Activated naive CD4-positive, alpha-beta T cell treated with anti-CD3 and anti-CD28 coated beads, Interleukin-2, amount 50 U/mL, for 24 hours (primary cell): ENCODE measurements around the gene CPLX3.

Source experiments
- H3K27ac Mint-ChIP-seq: one replicate; pipeline ENCODE4 v1.8.0; 2021; ENCODE audit warnings: mild to moderate bottlenecking, mixed read lengths
- H3K27me3 Mint-ChIP-seq: one replicate; pipeline ENCODE4 v1.8.0; 2021; ENCODE audit warnings: mixed read lengths
- H3K36me3 Mint-ChIP-seq: one replicate; pipeline ENCODE4 v1.8.0; 2021; ENCODE audit warnings: mixed read lengths
- H3K4me1 Mint-ChIP-seq: one replicate; pipeline ENCODE4 v1.8.0; 2021; ENCODE audit warnings: mixed read lengths
- H3K4me3 Mint-ChIP-seq: one replicate; pipeline ENCODE4 v1.8.0; 2021; ENCODE audit warnings: mild to moderate bottlenecking, mixed read lengths
- H3K9me3 Mint-ChIP-seq: one replicate; pipeline ENCODE4 v1.8.0; 2021; ENCODE audit warnings: mixed read lengths

The CPLX3 gene

DNA sequence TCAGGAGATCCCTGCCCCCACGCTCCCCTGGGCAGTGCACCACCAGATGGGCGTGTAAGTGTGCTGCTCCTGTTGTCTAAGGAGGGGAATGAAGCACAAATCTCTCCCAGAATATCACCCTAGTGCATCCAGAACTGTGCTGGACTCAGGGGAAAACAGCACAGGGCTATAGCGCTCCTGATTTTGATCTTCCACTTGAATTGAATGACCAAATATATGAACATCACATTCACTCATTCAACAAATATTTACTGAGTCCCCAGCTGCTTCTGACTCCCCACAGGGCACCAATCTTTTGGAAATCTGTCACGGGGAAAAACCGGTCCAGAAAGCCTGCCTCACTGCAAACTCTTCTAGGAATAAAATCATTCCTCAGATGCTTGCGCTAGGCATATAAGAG, 2.4 kb downstream of the CPLX3 start:
- Mint-ChIP-seq H3K4me1 (peaks cover 4% of the 10 kb centered on the region), H3K36me3 (no peaks in the 10 kb centered on the region), H3K27ac (no peak overlapping the region), H3K9me3 (no peaks in the 10 kb centered on the region), H3K27me3 (peaks cover 10% of the 10 kb centered on the region), H3K4me3 (no peak overlapping the region)

DNA sequence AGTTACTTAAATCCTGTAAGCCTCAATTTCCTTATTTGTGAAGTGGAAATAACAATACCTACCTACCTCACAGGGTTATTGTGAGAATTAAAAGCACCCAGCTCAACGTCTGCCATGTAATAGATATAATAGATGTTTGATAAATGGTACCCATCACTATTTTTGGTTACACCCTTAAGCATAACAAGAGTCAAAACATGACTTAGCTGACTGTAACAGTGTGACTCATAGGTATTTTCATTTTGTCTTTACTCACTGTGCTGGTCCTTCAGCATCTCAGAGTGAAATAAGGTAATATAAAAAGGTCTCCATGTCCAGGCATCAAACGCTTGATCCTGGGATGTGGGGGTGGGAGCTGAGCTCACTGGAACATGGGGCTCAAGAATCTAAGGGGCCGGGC, 3.1 kb downstream of the CPLX3 start:
- Mint-ChIP-seq H3K9me3 (no peaks in the 10 kb centered on the region), H3K36me3 (no peaks in the 10 kb centered on the region), H3K4me3 (no peak overlapping the region), H3K27me3 (peaks cover 10% of the 10 kb centered on the region), H3K27ac (no peak overlapping the region), H3K4me1 (peaks cover 4% of the 10 kb centered on the region)

DNA sequence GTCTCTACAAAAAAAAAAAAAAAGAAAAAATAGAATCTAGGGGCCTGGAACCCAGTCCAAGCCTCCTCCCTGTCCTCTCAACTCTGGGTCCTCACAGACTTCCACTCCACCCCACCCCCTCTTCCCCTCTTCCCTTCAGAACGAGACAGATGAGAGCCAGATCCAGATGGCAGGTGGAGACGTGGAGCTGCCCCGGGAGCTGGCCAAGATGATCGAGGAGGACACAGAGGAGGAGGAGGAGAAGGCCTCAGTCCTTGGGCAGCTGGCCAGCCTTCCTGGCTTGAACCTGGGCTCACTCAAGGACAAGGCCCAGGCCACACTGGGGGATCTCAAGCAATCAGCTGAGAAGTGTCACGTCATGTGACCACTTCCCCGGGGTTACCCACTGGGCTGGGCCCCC, 3.6 kb downstream of the CPLX3 start:
- Mint-ChIP-seq H3K36me3 (no peaks in the 10 kb centered on the region), H3K27ac (no peak overlapping the region), H3K27me3 (peaks cover 10% of the 10 kb centered on the region), H3K9me3 (no peaks in the 10 kb centered on the region), H3K4me1 (peaks cover 6% of the 10 kb centered on the region), H3K4me3 (no peak overlapping the region)

DNA sequence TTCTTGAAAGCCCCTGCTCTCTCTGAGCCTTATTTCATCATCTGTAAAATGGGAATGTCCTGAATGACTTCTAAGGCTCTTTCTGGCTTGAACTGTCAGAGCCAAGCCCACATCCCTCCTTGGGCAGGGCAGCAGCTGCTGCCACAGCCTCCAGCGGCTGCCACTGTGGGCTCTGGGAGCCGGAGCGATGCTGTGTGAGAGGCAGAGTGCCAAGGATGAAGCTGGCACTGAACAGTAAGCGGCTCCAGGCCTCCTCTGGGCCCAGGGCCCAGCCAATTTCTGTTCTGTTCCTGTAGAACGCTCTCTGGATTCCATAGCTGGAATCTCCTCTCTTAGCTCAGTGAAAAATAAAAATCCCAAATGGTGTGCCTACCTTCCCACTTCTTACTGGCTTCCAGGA, 4.4 kb downstream of the CPLX3 start:
- no peak overlapping the region for H3K4me3 Mint-ChIP-seq
- no peaks in the 10 kb centered on the region for H3K36me3 Mint-ChIP-seq
- no peaks in the 10 kb centered on the region for H3K9me3 Mint-ChIP-seq
- H3K27me3 Mint-ChIP-seq = peaks cover 10% of the 10 kb centered on the region
- H3K27ac Mint-ChIP-seq = no peak overlapping the region
- H3K4me1 Mint-ChIP-seq = peaks cover 12% of the 10 kb centered on the region

DNA sequence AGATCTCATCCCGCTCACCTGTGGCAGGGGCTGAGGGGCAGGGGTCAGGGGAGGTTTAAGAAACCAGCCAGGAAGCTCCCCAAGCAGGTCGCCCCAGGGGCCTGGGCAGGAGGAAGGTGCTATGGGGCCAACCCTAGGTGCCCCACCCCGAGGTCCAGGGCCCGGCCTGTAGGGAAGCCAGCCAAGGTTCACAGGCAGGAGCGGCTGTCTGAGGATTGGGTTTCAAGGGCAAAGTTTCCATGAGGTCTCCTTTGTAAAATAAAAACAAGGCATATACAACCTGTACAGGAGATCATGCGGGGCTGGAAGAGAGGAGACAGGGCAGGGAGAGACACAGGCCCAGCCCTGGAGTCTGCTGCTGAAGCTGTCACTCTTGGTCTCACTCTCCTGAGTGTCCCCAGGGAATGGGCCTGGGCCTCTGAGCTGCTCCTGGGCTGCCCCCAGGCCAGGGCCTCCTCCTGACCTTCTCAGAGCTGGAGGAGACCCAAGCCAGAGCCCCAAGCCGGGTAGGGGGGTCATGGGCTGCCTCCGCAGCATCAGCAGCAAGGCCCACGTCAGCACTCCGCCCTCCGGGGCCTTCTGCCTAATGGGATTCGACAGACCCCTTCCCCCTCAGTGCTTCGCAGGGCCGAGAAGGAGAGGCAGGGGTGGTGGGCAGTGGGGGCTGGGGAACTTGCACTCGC, 5.5 kb downstream of the CPLX3 start:
- no peak overlapping the region for H3K4me3 Mint-ChIP-seq
- H3K27ac Mint-ChIP-seq = no peak overlapping the region
- no peaks in the 10 kb centered on the region for H3K9me3 Mint-ChIP-seq
- H3K4me1 Mint-ChIP-seq = peaks cover 10% of the 10 kb centered on the region
- H3K36me3 Mint-ChIP-seq = no peaks in the 10 kb centered on the region
- peaks cover 8% of the 10 kb centered on the region for H3K27me3 Mint-ChIP-seq

DNA sequence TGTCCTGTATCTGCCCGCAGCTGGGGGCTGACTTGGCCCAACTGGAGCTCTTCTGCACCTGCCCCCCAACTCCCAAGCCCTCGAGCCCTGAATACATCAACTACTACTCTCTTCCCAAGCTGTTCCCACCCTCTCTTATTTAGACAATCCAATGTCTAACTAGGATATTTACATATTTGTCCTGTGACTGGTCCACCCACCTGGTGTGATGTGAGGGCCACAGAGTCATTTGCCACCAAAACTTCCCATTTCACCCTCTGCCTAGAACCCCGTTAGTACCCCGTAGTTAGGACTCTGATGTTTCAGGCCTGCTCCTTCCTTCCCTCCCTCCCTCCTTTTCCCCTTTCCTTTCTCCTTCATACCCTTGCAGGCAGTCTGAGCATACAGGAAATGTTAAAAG, 6.4 kb downstream of the CPLX3 start:
- H3K36me3 Mint-ChIP-seq = no peaks in the 10 kb centered on the region
- peaks cover 7% of the 10 kb centered on the region for H3K4me1 Mint-ChIP-seq
- no peak overlapping the region for H3K4me3 Mint-ChIP-seq
- peaks cover 5% of the 10 kb centered on the region for H3K27me3 Mint-ChIP-seq
- no peak overlapping the region for H3K27ac Mint-ChIP-seq
- H3K9me3 Mint-ChIP-seq = no peaks in the 10 kb centered on the region

DNA sequence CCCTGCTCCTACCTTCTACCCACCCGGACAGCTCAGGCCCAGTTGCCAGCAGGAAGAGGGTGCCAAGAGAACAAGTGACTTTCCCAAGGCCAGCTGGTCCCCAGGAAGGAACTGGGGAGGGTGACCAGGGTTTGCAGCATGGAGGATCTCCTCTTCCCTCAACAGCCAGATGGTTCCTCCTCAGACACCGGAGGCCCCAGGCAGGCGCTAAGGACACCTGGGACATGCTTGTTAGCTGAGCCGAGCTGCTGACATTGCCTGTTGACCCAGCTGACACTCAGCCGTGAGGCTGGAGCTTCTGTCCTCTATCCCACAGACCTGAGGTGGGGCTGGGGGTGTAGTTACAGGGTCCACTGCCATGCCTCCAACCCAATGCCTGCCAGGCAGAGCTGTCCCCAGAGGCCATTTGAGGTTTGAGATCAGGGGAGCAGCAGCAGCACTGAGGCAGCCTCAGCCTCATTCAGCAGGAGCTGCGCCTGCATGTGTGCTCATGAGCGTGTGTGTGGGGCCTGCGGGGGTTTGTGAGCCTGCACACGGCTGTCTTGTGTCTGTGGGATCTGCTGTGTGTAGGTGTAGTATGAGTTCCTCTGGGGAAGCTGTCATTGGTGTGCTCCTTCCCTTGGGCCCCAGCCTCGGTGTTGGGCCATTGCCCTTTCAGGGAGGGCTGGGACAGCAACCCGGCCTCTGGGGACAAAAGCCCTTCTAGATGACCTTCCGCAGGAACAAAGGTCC, 7.1 kb downstream of the CPLX3 start:
- Mint-ChIP-seq H3K36me3 (no peaks in the 10 kb centered on the region), H3K27me3 (peaks cover 3% of the 10 kb centered on the region), H3K27ac (no peak overlapping the region), H3K4me3 (no peak overlapping the region), H3K4me1 (peaks cover 7% of the 10 kb centered on the region), H3K9me3 (no peaks in the 10 kb centered on the region)

DNA sequence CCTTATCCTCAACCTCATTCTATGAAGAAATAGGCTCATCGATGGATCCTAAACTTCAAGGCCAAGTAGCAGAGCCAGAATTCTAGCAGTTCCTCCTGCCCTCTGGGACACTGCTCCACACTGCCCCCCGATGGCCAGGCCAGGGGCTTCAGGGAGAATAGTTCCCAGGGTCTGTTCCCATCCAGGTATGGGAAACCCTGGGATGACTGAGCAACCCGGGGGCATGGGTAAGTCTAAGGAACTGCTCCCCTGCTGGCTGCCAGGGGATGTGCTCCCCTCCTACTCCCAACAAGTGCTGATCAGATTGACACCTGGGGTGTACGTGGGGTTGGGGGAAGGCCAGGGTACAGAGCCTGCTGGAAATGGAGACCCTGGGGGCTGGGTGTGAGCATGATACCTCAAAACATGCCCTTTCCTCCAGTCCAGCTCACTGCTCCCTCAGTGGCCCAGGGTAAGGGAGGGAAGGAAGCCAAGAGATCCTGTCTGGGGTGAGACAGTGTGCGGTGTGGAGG, 8.9 kb downstream of the CPLX3 start:
- no peaks in the 10 kb centered on the region for H3K36me3 Mint-ChIP-seq
- H3K27ac Mint-ChIP-seq = no peak overlapping the region
- H3K4me3 Mint-ChIP-seq = no peak overlapping the region
- H3K27me3 Mint-ChIP-seq = no peaks in the 10 kb centered on the region
- peaks cover 7% of the 10 kb centered on the region for H3K4me1 Mint-ChIP-seq
- no peaks in the 10 kb centered on the region for H3K9me3 Mint-ChIP-seq

DNA sequence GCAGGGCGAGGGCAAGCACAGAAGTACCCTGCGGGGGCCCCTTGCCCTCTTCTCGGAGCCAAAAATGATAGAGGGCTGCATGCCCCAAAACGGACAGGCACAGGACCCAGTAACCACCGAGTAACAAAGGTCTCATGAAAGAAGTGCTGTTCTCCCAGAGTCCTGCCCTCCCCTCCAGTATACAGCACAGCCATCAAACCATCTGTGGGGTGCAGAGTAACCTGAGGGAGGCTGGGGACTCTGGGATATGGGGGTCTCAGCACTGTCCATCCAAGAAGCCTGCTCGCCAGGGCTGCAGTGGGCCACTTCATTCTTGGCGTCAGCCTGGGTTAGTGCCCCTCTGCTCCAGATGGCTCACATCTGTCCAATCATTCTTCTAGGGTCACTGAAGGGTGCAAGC, 10.4 kb downstream of the CPLX3 start:
- H3K27me3 Mint-ChIP-seq = no peaks in the 10 kb centered on the region
- H3K9me3 Mint-ChIP-seq = no peaks in the 10 kb centered on the region
- no peaks in the 10 kb centered on the region for H3K36me3 Mint-ChIP-seq
- H3K27ac Mint-ChIP-seq = no peak overlapping the region
- H3K4me3 Mint-ChIP-seq = no peak overlapping the region
- peaks cover 18% of the 10 kb centered on the region for H3K4me1 Mint-ChIP-seq

DNA sequence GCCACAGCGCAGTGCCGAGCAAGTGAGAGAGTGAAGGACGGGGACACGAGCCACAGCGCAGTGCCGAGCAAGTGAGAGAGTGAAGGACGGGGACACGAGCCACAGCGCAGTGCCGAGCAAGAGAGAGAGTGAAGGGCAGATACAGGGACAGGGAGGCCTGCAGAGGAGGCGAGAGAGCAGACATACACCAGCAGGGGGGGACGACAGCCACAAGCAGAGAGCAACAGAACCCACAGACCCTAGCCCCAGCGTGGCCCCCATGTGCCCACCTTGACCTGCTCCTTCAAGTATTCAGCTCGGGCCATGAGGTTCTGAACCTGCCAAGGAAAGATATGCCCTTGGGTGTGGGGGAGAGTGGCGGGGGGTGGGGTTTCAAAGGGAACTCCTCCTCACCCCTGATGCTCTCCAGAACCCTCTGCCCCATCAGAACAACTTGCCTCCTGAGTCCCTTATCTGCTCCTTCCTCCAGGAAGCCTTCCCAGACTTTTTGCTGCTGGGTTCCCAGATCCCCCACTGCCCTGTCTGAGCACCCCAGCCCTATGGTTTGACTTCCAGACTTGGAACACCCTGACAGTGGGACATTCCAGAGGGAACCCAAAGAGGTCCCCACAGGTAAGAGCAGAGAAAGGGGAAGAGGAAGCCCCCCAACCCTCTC, 11.2 kb downstream of the CPLX3 start:
- Mint-ChIP-seq H3K27me3 (no peaks in the 10 kb centered on the region), H3K4me3 (no peak overlapping the region), H3K27ac (no peak overlapping the region), H3K36me3 (no peaks in the 10 kb centered on the region), H3K9me3 (no peaks in the 10 kb centered on the region), H3K4me1 (peaks cover 25% of the 10 kb centered on the region)

DNA sequence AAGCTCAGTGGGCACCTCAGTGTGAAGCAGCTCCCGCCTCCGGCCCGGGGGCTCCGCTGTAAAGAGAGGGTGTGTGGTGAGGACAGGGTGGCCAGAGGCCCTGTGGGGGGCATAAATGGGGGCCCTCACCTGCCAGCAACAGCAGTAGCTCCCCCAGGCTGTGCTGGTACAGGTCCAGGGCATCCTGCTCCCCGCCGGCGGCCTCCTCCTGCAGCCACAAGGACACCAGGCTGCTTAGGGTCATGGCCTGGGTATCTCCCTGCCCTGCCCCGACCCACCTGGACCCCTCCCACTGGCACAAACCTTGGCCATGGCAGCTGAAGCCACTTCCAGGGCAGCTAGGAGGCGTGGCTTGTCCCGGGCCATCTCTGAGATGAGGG, 11.7 kb downstream of the CPLX3 start:
- no peak overlapping the region for H3K4me3 Mint-ChIP-seq
- H3K9me3 Mint-ChIP-seq = no peaks in the 10 kb centered on the region
- H3K36me3 Mint-ChIP-seq = no peaks in the 10 kb centered on the region
- H3K27me3 Mint-ChIP-seq = no peaks in the 10 kb centered on the region
- no peak overlapping the region for H3K27ac Mint-ChIP-seq
- peaks cover 26% of the 10 kb centered on the region for H3K4me1 Mint-ChIP-seq

DNA sequence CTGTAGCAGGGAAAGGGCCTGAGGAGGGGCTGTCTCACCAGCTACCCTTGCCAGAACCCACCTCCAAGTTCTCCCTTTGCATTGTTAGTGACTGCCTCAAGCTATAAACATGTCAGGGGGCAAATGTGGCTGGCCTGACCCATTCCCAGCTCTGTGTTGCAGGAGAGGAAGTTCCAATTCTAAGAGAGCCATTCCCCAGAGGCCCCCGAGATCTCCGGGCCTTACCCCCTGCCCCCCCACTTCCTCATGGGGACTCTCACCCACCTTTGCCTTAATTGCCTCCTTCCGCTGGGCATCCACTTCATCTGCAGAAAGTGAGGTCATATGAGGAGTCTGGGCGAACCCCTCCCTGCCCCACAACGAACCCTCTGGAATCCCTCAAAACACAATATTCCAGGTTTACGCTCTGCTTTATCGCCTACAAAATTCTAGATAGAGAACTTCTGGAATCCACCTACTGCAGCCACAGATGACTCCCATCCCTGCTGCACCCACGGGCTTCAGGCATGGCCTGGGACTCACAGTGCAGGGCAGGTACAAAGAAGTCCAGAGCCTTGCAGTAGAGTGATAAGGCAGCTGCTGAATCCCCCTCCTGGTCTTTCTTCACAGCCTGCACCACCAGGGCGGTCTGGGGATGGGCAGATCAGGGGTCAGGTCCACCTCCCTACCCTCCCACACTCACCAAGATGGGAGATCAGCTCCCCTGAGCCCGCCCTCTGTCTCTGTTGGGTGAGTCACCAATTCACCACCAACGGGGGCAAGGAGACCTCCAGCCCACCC, 12.5 kb downstream of the CPLX3 start:
- H3K27ac Mint-ChIP-seq = no peak overlapping the region

DNA sequence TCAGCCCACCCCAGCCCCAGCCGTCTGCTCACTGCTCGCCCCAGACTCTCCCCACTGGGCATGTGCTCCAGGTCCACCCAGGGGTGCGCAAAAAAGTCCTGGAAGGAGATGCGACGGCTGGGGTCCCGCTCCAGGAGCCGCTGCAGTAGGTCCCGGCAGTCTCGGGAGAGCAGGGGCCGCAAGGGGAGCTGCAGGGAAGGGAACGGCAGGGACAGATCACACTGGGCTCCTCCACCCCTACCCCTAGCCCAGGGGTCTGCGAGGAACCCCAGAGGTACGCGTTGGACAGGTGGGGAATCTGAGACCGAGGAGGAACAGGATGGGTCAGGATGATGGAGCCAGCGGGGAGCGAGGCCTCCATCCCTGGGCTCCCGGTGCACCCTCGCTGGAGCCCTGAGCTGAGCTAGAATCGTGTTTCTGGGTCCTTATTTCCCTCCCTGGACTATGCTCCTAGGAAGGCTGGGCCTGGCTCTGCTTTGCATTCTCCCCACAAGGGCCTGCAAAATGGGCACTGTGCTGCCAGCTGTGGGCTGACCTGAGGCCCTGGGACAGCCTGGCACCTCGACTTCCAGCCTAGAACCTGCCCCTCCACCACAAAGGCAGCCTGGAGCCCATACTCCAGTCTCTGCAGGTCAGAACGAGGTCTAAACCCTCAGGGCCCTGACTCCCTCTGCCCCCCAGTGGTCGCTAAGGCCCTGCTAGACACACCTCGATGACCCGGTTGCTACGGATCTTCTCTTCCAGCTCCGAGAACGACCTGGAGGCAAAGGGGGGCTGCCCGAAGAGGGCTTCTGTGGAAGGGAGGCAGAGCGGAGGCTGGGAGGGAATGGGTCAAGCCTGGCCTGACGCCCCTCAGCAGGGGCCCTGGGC, 13.3 kb downstream of the CPLX3 start:
- Mint-ChIP-seq H3K27ac (no peak overlapping the region), H3K4me3 (no peak overlapping the region), H3K36me3 (no peaks in the 10 kb centered on the region), H3K9me3 (no peaks in the 10 kb centered on the region), H3K4me1 (peaks cover 38% of the 10 kb centered on the region), H3K27me3 (no peaks in the 10 kb centered on the region)

More for the DNA sequence above, 12.5 kb downstream of the CPLX3 start:
- Mint-ChIP-seq H3K9me3 (no peaks in the 10 kb centered on the region), H3K27me3 (no peaks in the 10 kb centered on the region), H3K36me3 (no peaks in the 10 kb centered on the region), H3K4me3 (no peak overlapping the region), H3K4me1 (peaks cover 30% of the 10 kb centered on the region)

DNA sequence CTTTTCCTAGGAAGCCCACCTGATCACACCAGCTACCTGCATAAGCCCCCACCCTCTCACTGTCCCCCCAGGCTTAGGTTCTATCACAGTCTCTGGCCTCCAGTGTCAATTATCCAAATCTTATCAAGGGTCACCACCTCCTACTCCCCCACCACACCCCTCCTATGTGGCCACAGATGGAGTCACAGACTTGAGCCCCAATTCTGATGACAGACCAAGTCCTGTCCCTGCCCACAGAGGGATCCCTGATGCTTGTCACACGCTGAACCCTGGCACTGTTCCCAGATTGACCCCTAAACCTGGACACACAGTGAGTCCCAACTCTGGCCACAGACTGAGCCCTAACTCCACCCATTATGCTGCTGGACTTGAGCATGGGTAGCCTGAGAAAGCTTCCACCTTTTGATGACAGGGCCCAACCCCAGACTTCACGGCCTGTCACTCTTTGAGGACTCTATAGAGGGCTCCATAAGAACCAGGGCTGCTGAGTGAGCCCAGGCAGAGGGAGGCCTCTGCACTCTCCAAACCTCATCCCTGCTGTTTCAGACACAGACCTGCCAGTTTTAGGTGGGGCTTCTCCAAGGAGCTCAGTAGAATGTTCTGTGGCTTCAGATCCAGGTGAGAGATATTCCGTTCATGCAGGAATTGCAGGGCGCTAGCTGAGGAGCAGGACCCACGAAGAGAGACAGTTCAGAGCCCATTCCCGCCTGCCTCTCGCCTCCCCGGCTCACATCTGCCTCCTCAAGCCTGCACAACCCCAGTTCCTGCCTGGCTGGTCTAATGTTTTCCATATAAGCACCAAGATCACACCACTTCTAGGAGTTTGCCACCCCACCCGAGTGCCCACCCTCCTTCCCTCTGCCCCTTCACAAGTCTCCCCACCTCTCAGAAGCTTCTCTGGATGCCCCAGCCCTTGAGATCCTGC, 14.7 kb downstream of the CPLX3 start:
- no peaks in the 10 kb centered on the region for H3K36me3 Mint-ChIP-seq
- H3K4me1 Mint-ChIP-seq = peaks cover 42% of the 10 kb centered on the region
- no peaks in the 10 kb centered on the region for H3K9me3 Mint-ChIP-seq
- peak overlapping the region; percentile 92 for H3K4me3 Mint-ChIP-seq
- no peaks in the 10 kb centered on the region for H3K27me3 Mint-ChIP-seq
- H3K27ac Mint-ChIP-seq = peak overlapping the region; percentile 35
